OCI-LY3 (cell line): Measurements from ENCODE around the gene BCL2L12.

Source experiments
- EZH2phosphoT487 ChIP-seq: fragments of 200-600 bp; shearing (Covaris generic); IDR thresholded peaks from 2 replicates; pipeline ENCODE4 v1.6.1; 2018; ENCODE audit warnings: antibody characterized with exemption, mixed run types, low read depth
- TF ChIP-seq, protein P1 (sequence below): fragments of 200-600, 300-600 bp; sonication (generic); IDR thresholded peaks from 2 replicates; pipeline ENCODE4 v1.5.1; 2014; ENCODE audit warnings: antibody characterized with exemption, low read length, low read depth

DNA sequence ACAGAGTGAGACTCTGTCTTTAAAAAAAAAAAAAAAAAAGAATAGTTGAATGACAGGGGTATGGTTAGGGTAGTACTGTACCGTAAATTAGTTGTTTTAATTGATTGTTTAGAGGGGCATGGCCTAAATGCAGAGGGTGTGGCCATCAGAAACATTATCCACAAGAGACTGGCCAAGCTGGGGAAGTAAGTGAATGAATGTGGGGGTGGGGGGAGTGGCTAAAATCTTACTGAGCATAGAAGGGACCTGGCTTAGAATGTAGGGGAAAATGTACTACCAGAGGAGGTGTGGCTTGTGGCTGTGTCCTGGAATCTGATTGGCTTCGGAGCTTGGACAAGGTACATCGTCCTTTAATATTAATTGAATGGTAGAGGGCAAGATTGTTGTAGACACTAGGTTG, 3.8 kb downstream of the BCL2L12 start:
- TF ChIP-seq, protein P1, sequence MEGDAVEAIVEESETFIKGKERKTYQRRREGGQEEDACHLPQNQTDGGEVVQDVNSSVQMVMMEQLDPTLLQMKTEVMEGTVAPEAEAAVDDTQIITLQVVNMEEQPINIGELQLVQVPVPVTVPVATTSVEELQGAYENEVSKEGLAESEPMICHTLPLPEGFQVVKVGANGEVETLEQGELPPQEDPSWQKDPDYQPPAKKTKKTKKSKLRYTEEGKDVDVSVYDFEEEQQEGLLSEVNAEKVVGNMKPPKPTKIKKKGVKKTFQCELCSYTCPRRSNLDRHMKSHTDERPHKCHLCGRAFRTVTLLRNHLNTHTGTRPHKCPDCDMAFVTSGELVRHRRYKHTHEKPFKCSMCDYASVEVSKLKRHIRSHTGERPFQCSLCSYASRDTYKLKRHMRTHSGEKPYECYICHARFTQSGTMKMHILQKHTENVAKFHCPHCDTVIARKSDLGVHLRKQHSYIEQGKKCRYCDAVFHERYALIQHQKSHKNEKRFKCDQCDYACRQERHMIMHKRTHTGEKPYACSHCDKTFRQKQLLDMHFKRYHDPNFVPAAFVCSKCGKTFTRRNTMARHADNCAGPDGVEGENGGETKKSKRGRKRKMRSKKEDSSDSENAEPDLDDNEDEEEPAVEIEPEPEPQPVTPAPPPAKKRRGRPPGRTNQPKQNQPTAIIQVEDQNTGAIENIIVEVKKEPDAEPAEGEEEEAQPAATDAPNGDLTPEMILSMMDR = no peak
- no peak for TF ChIP-seq EZH2phosphoT487
